Breast epithelium (tissue), 4 donors: ENCODE results near the gene WFDC2. TPM values are rescaled to one million over a fixed set of nuclear protein-coding genes. Genes with fewer than 3 reads are reported as not detected.

ENCODE experiments used
- DNase-seq, 2 donors: peaks; one replicate each; pipeline ENCODE4 v3.0.0-alpha.2; 2019; ENCODE audit warnings: low spot score in 2 of 2
- H3K27ac ChIP-seq, 2 donors: fragments of 200-600 bp; sonication (generic) in 1 of 2; one replicate each; pipeline ENCODE4 v1.5.1; 2016 to 2019; ENCODE audit warnings: mild to moderate bottlenecking in 1 of 2
- H3K27me3 ChIP-seq, 2 donors: fragments of 200-600 bp; sonication (generic) in 1 of 2; one replicate each; pipeline versions ENCODE4 v1.5.1 to v1.6.0; 2017 to 2019; ENCODE audit warnings: control low read depth in 1 of 2, mild to moderate bottlenecking in 1 of 2
- H3K36me3 ChIP-seq: fragments of 200-600 bp; one replicate; pipeline ENCODE4 v1.5.1; 2019
- H3K4me1 ChIP-seq, 2 donors: fragments of 200-600 bp; sonication (generic); one replicate each; pipeline ENCODE4 v1.5.1; 2016 to 2019; ENCODE audit warnings: control low read depth in 1 of 2
- H3K4me3 ChIP-seq, 3 donors: fragments of 200-600 bp; sonication (generic); 1 replicate in 2 of 3; 2 replicates in 1 of 3; pipeline ENCODE4 v1.5.1; 2016 to 2019; ENCODE audit warnings: mild to moderate bottlenecking in 3 of 3, moderate library complexity in 2 of 3
- H3K9me3 ChIP-seq, 2 donors: fragments of 200-600 bp; sonication (generic) in 1 of 2; one replicate each; pipeline ENCODE4 v1.5.1; 2016 to 2019; ENCODE audit warnings: control low read depth in 1 of 2
- POLR2A ChIP-seq: fragments of 450-650 bp; IDR thresholded peaks from one replicate; pipeline ENCODE4 v1.6.1; 2016; ENCODE audit warnings: antibody characterized with exemption, mild to moderate bottlenecking, moderate library complexity
- POLR2AphosphoS5 ChIP-seq, 3 donors: sonication (generic); formaldehyde crosslinking; IDR thresholded peaks; one replicate each; pipeline ENCODE4 v1.6.1; 2017; ENCODE audit warnings: antibody characterized with exemption in 3 of 3
- intact Hi-C: fragments of 100-400 bp; cut with DNase I; formaldehyde crosslinking; loops from one replicate; pipeline ENCODE4 v1.15.1; 2023; ENCODE audit warnings: low total_unique reads
- total RNA-seq, 3 donors: library from RNA; depleted of rRNA; stranded (reverse); fragments of >200 nt; gene quantifications; one replicate each; pipeline ENCODE4 v1.1.0, GENCODE V29; 2016
- TF ChIP-seq, protein P1 (sequence below), 3 donors: fragments of 450-650 bp; IDR thresholded peaks; one replicate each; pipeline ENCODE4 v1.5.1; 2016 to 2017; ENCODE audit warnings: antibody characterized with exemption in 3 of 3, mild to moderate bottlenecking in 3 of 3, moderate library complexity in 3 of 3

The WFDC2 gene
- total RNA-seq, 3 donors from 2014 or later = 43.9 to 106 TPM; not detected in 1

- no peaks in the 10 kb centered on the region for H3K4me1 ChIP-seq
- peaks cover 0 to 7% of the 10 kb centered on the region in 2 donors for H3K27me3 ChIP-seq
- no peaks in the 10 kb centered on the region for H3K9me3 ChIP-seq
- TF ChIP-seq POLR2A (no peak), POLR2AphosphoS5 (IDR thresholded peaks at IDR 0.05) (no peak)
- TF ChIP-seq, protein P1, sequence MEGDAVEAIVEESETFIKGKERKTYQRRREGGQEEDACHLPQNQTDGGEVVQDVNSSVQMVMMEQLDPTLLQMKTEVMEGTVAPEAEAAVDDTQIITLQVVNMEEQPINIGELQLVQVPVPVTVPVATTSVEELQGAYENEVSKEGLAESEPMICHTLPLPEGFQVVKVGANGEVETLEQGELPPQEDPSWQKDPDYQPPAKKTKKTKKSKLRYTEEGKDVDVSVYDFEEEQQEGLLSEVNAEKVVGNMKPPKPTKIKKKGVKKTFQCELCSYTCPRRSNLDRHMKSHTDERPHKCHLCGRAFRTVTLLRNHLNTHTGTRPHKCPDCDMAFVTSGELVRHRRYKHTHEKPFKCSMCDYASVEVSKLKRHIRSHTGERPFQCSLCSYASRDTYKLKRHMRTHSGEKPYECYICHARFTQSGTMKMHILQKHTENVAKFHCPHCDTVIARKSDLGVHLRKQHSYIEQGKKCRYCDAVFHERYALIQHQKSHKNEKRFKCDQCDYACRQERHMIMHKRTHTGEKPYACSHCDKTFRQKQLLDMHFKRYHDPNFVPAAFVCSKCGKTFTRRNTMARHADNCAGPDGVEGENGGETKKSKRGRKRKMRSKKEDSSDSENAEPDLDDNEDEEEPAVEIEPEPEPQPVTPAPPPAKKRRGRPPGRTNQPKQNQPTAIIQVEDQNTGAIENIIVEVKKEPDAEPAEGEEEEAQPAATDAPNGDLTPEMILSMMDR (IDR thresholded peaks at IDR 0.05) = no peak
- no peak overlapping the region for H3K4me3 ChIP-seq
- no peak for DNase-seq
- no peaks in the 10 kb centered on the region for H3K36me3 ChIP-seq
- H3K27ac ChIP-seq = no peak overlapping the region
- intact Hi-C loops = no loop called here
Observed at GRCh38 chr20:45496166-45496565, 26.6 kb downstream of the WFDC2 start.

GRCh38 chr20:45497971-45498494 is 28.5 kb downstream of the WFDC2 start:
- H3K4me3 ChIP-seq = no peak overlapping the region
- DNase-seq = no peak
- no peaks in the 10 kb centered on the region for H3K4me1 ChIP-seq
- peaks cover 0 to 7% of the 10 kb centered on the region in 2 donors for H3K27me3 ChIP-seq
- intact Hi-C loops = no loop called here
- H3K36me3 ChIP-seq = no peaks in the 10 kb centered on the region
- TF ChIP-seq, protein P1 (IDR thresholded peaks at IDR 0.05) = no peak
- TF ChIP-seq POLR2AphosphoS5 (IDR thresholded peaks at IDR 0.05) (no peak), POLR2A (no peak)
- no peak overlapping the region for H3K27ac ChIP-seq
- no peaks in the 10 kb centered on the region for H3K9me3 ChIP-seq

DNA sequence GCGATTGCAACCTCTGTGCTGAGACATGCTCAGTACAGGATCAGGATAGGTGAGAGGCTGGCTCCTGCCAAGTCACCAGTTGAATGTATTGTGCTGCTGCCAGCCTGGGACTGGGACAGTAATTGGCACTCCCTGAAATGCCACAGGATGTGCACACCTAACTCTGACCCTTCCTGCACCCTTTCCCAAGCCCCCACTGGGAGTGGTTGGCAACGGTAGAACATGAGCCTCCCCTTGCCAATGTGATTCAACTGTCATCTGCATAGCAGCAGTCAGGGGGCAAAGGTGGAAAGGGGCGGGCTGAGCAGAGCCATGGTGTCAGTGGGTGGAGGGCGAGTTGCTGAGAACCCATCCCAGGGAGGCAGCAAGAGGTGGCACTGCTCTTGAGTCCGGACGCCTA is 30.5 kb downstream of the WFDC2 start:
- Histone ChIP-seq H3K4me1 (no peaks in the 10 kb centered on the region), H3K9me3 (no peaks in the 10 kb centered on the region), H3K36me3 (no peaks in the 10 kb centered on the region), H3K27me3 (peaks cover 0 to 12% of the 10 kb centered on the region in 2 donors), H3K4me3 (no peak overlapping the region), H3K27ac (no peak overlapping the region)
- intact Hi-C loops = no loop called here
- TF ChIP-seq POLR2A (no peak), POLR2AphosphoS5 (IDR thresholded peaks at IDR 0.05) (no peak)
- TF ChIP-seq, protein P1 (IDR thresholded peaks at IDR 0.05) = no peak
- no peak for DNase-seq

GRCh38 chr20:45501600-45501999 is 32.0 kb downstream of the WFDC2 start:
- H3K36me3 ChIP-seq = no peaks in the 10 kb centered on the region
- H3K4me3 ChIP-seq = no peak overlapping the region
- H3K9me3 ChIP-seq = no peaks in the 10 kb centered on the region
- H3K4me1 ChIP-seq = no peaks in the 10 kb centered on the region
- no peak overlapping the region for H3K27ac ChIP-seq
- intact Hi-C loops = no loop called here
- no peak for DNase-seq
- TF ChIP-seq POLR2AphosphoS5 (IDR thresholded peaks at IDR 0.05) = no peak
- TF ChIP-seq, protein P1 (IDR thresholded peaks at IDR 0.05) = no peak
- no peak for TF ChIP-seq POLR2A
- H3K27me3 ChIP-seq = peaks cover 0 to 12% of the 10 kb centered on the region in 2 donors

DNA sequence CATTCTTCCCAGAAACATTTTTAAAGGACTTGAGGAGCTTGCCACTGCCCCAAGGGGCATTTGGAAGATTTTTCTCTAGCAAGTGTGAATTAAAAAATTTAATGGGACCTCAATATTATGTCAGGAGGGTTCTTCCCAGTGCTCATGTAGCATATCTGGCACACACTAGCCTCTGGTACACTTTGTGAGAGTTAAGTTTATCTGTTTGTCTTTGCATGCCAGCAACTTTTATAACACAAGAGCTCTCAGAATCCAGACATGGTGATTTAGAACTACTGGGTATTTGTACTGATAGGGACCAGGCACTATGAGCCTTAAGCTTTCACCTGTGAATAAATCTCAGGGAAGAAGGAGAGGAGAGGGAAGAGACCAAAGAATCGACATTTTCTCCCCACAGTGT is 33.0 kb downstream of the WFDC2 start:
- H3K27me3 ChIP-seq = peaks cover 0 to 9% of the 10 kb centered on the region in 2 donors
- intact Hi-C loops = no loop called here
- no peak for TF ChIP-seq POLR2A
- TF ChIP-seq, protein P1 (IDR thresholded peaks at IDR 0.05) = no peak
- TF ChIP-seq POLR2AphosphoS5 (IDR thresholded peaks at IDR 0.05) = no peak

More for the DNA sequence above, 33.0 kb downstream of the WFDC2 start:
- no peak for DNase-seq
- Histone ChIP-seq H3K4me3 (no peak overlapping the region), H3K4me1 (no peaks in the 10 kb centered on the region), H3K27ac (no peak overlapping the region), H3K9me3 (no peaks in the 10 kb centered on the region), H3K36me3 (no peaks in the 10 kb centered on the region)
